Left ventricle myocardium inferior (tissue), 1 donor: ENCODE data around the gene KCNC1. TPM values are rescaled to one million over a fixed set of nuclear protein-coding genes. Genes with fewer than 3 reads are reported as not detected.

ENCODE experiments used
- DNase-seq: peaks from one replicate; pipeline ENCODE4 v3.0.0-alpha.2; 2020
- H3K27ac ChIP-seq: fragments of 200-600 bp; replicated peaks from 2 replicates; pipeline ENCODE4 v1.8.0; 2021
- H3K27me3 ChIP-seq: fragments of 200-600 bp; 2 replicates; pipeline ENCODE4 v1.8.0; 2021; ENCODE audit warnings: low read depth
- H3K36me3 ChIP-seq: fragments of 200-600 bp; 2 replicates; pipeline ENCODE4 v1.8.0; 2021
- H3K4me1 ChIP-seq: fragments of 200-600 bp; 2 replicates; pipeline ENCODE4 v1.8.0; 2021
- H3K4me3 ChIP-seq: fragments of 200-600 bp; 2 replicates; pipeline ENCODE4 v1.8.0; 2021; ENCODE audit warnings: mild to moderate bottlenecking, moderate library complexity
- H3K9me3 ChIP-seq: fragments of 200-600 bp; replicated peaks from 2 replicates; pipeline ENCODE4 v1.8.0; 2021
- intact Hi-C: fragments of 100-400 bp; cut with micrococcal nuclease; formaldehyde crosslinking; loops from one replicate; pipeline ENCODE4 v1.11.0; 2022
- total RNA-seq: library from RNA; stranded (reverse); fragmentation: NEBNext Ultra II Directional; extraction: Animal tissue kit (Norgen Biotek cat#: 25700); gene quantifications from one replicate; pipeline ENCODE4 v1.2.1, GENCODE V29; 2021
- TF ChIP-seq, protein P1 (sequence below): fragments of 200-600 bp; IDR thresholded peaks from 2 replicates; pipeline ENCODE4 v1.8.0; 2021; ENCODE audit warnings: antibody characterized with exemption, mild to moderate bottlenecking, borderline replicate concordance
- donor health status: DM: no; HTN: yes; CAD: no; lungs with severe emphysema.

KCNC1 gene
- total RNA-seq, 1 donor from 2014 or later: not detected

DNA sequence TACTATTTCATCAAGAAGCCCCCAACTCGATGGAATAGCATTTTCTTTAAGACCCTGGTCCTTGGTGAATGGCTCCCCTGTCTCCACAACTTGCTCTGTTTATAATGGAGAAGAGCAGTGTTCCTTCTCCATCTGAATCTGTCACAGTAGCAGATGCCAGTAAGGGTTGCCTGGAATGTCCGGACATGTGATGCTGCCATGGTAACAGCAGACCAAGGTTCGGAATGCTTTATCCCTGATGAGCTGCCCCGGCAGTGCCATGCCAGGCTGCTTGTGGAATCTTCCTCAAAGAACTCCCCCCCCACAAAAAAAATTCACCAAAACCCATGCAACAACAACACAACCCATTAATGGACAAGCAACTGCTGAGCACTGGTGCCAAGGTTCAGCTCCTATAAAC lies 72.5 kb downstream of the KCNC1 start:
- Histone ChIP-seq H3K27me3 (no peaks in the 10 kb centered on the region), H3K9me3 (no peaks in the 10 kb centered on the region), H3K27ac (no peak overlapping the region), H3K4me1 (peaks cover 38% of the 10 kb centered on the region), H3K36me3 (no peaks in the 10 kb centered on the region), H3K4me3 (no peak overlapping the region)
- intact Hi-C loops: no loop called here
- TF ChIP-seq, protein P1, sequence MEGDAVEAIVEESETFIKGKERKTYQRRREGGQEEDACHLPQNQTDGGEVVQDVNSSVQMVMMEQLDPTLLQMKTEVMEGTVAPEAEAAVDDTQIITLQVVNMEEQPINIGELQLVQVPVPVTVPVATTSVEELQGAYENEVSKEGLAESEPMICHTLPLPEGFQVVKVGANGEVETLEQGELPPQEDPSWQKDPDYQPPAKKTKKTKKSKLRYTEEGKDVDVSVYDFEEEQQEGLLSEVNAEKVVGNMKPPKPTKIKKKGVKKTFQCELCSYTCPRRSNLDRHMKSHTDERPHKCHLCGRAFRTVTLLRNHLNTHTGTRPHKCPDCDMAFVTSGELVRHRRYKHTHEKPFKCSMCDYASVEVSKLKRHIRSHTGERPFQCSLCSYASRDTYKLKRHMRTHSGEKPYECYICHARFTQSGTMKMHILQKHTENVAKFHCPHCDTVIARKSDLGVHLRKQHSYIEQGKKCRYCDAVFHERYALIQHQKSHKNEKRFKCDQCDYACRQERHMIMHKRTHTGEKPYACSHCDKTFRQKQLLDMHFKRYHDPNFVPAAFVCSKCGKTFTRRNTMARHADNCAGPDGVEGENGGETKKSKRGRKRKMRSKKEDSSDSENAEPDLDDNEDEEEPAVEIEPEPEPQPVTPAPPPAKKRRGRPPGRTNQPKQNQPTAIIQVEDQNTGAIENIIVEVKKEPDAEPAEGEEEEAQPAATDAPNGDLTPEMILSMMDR: no peak
- no peak for DNase-seq

DNA sequence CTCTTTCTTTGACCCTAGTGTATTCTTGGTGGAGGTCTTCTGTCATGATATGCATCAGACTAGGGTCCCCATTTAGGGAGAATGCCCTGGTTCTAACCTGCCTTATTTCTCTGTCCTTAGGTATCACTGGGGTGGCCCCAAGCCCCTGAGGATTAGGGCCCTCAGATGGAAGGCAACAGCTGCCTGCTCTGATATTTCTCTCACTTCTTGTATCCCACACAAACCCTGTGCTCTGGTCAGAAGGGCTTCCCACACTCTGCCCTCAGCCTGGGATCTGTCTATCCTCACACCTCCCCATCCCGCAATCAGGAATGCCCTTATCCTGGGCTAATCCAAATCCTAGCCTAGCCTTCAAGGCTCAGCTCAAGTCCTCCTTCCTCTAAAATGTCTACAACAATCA lies 75.5 kb downstream of the KCNC1 start:
- intact Hi-C loops: no loop called here

DNA sequence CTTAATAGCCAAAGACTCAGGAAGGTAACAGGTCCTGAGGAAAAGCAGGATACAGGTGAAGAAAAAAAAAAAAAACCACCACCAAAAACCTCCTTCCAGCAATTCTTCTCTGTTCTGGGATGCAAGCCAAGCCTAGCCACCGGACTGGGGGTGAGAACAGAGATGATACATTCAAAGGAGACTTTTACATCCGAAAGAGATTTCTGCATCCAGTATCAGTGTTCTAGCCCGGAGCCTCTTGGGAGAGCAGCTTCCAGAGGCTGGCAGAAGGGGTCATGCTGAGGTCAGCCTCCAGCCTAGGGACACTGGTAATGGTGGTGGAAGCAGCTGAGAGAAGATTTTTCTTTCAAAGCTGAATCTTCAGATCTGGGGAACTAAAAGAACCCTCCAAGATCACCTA lies 76.2 kb downstream of the KCNC1 start:
- H3K9me3 ChIP-seq: no peaks in the 10 kb centered on the region
- no peak overlapping the region for H3K4me3 ChIP-seq
- no peak for DNase-seq
- no peaks in the 10 kb centered on the region for H3K27me3 ChIP-seq
- no peaks in the 10 kb centered on the region for H3K36me3 ChIP-seq
- TF ChIP-seq, protein P1: no peak
- intact Hi-C loops: no loop called here
- no peak overlapping the region for H3K27ac ChIP-seq
- peaks cover 47% of the 10 kb centered on the region for H3K4me1 ChIP-seq

More for the DNA sequence above, 75.5 kb downstream of the KCNC1 start:
- Histone ChIP-seq H3K27me3 (no peaks in the 10 kb centered on the region), H3K4me1 (peaks cover 52% of the 10 kb centered on the region), H3K36me3 (no peaks in the 10 kb centered on the region), H3K27ac (no peak overlapping the region), H3K9me3 (no peaks in the 10 kb centered on the region), H3K4me3 (no peak overlapping the region)
- TF ChIP-seq, protein P1: no peak
- no peak for DNase-seq

DNA sequence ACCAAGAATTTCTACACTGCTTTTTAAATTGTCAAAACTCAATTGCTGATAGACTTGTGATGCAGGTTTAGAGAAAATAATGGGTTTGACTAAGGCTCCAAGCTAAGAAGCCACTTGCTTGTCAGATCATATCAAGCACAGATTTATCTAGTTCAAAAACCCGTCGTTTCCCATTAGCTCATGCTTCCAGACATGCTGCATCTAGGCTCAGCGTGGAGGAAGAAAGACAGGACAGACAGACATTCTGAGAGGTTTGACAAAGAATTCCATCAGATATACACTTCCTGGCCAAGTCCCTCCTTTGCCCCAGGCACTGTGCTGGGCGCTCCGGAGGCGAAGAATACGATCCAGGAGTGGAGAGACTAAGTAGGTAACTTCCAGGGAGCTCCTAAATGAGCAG lies 76.8 kb downstream of the KCNC1 start:
- no peaks in the 10 kb centered on the region for H3K27me3 ChIP-seq
- intact Hi-C loops: no loop called here
- TF ChIP-seq, protein P1: no peak
- H3K27ac ChIP-seq: no peak overlapping the region
- no peak overlapping the region for H3K4me3 ChIP-seq
- no peak for DNase-seq
- no peaks in the 10 kb centered on the region for H3K9me3 ChIP-seq
- peaks cover 49% of the 10 kb centered on the region for H3K4me1 ChIP-seq
- no peaks in the 10 kb centered on the region for H3K36me3 ChIP-seq

DNA sequence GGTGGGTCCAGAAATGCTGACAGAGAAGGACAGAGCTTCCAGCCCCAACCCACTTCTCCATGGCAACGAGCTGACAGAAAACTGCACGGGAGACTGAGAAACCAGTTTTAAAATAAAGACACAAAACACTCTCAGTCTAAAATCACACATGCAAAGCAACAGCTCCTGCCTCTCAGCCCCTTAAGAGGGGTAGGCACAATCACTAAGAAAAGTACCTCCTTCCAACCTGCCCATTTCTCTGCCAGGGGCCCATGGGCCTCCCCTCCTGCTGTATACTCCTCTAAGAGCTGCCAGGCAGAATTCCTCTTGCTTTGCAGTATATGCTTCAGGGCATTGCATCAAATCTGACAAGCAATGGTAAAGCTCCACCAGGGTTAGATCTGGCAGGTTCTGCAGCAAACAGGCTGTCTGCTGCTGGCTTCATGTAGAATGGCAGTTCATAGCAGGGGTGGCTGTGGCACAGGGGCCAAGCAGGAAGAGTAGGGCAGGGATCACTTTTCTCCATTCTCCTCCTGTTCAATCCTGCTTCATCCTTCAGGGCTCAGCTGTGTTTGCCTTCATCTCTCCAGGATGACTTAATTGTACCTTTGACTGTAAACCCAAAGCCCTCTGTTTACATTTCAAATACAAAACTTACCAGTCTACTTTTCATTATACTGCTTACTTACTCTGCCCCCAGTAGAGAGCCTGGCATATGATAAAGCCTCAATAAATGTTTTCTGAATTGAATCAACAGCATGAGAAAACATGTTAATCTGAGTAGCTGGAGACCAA lies 77.7 kb downstream of the KCNC1 start:
- TF ChIP-seq, protein P1: no peak
- H3K36me3 ChIP-seq: no peaks in the 10 kb centered on the region
- no peaks in the 10 kb centered on the region for H3K27me3 ChIP-seq
- H3K9me3 ChIP-seq: no peaks in the 10 kb centered on the region
- no peak overlapping the region for H3K27ac ChIP-seq
- no peak for DNase-seq
- no peak overlapping the region for H3K4me3 ChIP-seq
- peaks cover 53% of the 10 kb centered on the region for H3K4me1 ChIP-seq
- intact Hi-C loops: no loop called here
